GM19372 (cell line): Measurements from ENCODE around the gene EFCAB5.

Experiments
- ATAC-seq: cut with Tn5 transposase; IDR thresholded peaks from one replicate; pipeline ENCODE4 v1.9.1; 2021; ENCODE audit warnings: mild to moderate bottlenecking, low read depth, moderate library complexity; ENCODE audit not compliant: unreplicated experiment

Gene EFCAB5

GRCh38 chr17:30148376-30148775, 206.9 kb downstream of the EFCAB5 start:
- no peak for ATAC-seq

- ATAC-seq = no peak
These were observed 210.0 kb downstream of the EFCAB5 start for GRCh38 chr17:30151471-30151870.

- no peak for ATAC-seq
These were observed 212.0 kb downstream of the EFCAB5 start for GRCh38 chr17:30153463-30153862.

- no peak for ATAC-seq
These were observed 214.0 kb downstream of the EFCAB5 start for GRCh38 chr17:30155389-30155788.
